ENCODE data around the gene EDC3. TPM values are rescaled to one million over a fixed set of nuclear protein-coding genes. Genes with fewer than 3 reads are reported as not detected.
"Not testable (repeated sequence)": the region's sequence is repeated elsewhere in the genome, so short reads cannot be mapped to it uniquely, and the experiment has no call there.

Gene EDC3, protein sequence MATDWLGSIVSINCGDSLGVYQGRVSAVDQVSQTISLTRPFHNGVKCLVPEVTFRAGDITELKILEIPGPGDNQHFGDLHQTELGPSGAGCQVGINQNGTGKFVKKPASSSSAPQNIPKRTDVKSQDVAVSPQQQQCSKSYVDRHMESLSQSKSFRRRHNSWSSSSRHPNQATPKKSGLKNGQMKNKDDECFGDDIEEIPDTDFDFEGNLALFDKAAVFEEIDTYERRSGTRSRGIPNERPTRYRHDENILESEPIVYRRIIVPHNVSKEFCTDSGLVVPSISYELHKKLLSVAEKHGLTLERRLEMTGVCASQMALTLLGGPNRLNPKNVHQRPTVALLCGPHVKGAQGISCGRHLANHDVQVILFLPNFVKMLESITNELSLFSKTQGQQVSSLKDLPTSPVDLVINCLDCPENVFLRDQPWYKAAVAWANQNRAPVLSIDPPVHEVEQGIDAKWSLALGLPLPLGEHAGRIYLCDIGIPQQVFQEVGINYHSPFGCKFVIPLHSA
- total RNA-seq = 25.8 and 39.9 TPM in 2 replicates

DNA sequence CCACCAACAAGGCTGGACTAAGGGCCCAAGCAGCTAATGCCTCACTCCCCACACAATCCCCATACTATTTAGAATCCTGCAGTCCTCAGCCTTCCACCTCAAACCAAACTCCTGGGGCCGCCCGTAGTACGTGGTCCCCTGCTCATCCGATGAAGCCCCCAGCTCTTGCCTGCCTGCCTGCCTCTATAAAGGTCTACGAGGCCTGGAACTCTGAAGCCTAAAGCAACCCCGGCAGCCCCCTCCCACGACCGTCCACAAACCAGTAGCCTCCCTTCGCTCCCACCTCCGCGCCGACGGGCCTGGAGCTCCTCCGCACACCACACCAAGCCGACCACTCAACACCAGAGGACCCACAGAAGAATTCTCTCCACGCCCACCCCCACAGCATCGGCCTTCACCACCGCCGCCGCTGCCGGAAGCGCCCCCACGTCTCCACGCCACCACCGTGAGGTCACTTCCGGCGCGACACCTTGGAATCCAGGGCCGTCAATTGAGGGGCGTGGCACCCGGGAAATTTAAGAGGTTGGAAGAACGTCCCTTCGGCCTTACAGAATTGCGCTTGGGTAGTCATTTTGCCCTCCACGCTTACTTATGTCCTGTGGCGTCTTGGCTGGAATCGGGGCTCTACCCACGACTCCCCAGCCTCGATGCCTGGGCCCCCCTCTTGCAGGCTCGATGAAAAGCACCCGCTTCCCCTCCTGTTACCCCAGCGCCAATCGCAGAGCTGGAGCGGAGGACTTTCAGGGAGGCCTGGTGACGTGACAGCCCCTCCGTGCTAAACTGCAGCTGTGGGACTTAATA lies at the start of gene EDC3:
TSS of gene EDC3 (minus strand) at position 428 of the 801 bp plus-strand sequence. CDS start 20,900 bp downstream, outside the sequence.
- DNase-seq (ENCODE audit: extremely low read depth, low read depth, low spot score) = peak; percentile 16

DNA sequence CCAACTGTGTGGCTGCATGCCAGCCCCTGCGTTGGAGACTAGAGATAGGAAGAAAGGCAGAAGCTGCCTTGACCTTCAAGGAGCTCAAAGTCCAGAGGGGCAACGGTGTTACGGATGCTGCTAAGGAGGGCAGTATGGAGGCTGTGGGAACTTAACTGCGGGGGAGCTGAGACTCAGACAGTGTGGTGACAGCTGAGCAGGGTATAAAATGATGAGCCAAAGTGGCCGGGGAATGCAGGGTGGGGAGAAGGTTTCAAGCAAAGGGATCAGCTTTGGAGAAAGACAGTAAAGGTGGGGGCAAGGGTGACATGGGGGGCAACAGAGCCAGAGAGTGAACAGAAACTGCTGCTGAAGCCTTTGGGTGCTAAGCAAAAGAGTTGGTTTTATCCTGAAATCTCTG lies 46.6 kb upstream of the EDC3 start:
- no peak for DNase-seq (ENCODE audit: extremely low read depth, low read depth, low spot score)

DNA sequence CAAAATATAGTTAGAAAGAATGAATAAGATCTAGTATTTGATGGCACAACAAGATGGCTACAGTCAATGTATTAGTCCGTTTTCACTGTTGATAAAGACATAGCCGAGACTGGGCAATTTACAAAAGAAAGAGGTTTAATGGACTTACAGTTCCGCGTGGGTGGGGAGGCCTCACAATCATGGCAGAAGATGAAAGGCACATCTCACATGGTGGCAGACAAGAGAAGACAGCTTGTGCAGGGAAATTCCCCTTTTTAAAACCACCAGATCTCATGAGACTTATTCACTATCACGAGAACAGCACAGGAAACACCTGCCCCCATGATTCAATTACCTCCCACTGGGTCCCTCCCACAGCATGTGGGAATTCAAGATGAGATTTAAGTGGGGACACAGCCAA lies 42.4 kb upstream of the EDC3 start:
- not testable (repeated sequence) for DNase-seq (ENCODE audit: extremely low read depth, low read depth, low spot score)

DNA sequence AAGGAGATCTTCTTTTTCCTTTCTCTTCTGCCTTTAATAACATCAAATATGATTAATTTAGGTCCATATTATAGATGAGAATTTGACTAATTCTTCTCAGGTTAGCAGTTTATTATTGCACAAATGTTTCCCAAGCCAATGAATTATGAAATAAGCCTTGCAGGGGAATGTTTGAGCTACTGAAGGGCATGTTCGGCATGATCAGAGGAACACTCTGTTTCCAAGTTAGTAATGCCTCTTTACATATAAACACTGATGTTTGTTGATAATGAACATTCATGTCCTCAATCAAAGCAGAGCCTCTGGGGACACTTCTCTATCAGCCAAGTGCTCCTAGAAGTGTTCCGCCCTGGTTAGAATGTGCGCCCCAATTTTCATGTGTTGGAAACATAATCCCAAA lies 39.5 kb upstream of the EDC3 start:
- no peak for DNase-seq (ENCODE audit: extremely low read depth, low read depth, low spot score)

DNA sequence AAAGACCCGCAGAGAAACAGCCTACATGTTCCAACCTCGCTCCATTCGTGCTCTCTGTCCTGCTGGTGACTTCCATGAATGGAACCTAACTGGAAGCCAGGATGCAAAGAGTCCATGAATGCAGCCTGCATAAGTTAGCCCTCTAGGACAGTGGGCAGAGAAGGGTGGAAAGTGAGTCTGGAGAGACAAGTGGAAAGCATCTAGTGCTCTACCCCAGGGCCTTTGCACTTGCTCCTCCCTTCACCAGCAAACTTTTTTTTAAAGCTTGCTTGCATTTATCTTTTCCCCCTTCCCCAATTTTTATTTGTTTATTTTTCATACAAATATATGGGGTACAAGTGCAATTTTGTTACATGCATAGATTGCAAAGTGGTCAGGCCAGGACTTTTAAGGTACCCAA lies 37.4 kb upstream of the EDC3 start:
- no peak for DNase-seq (ENCODE audit: extremely low read depth, low read depth, low spot score)

DNA sequence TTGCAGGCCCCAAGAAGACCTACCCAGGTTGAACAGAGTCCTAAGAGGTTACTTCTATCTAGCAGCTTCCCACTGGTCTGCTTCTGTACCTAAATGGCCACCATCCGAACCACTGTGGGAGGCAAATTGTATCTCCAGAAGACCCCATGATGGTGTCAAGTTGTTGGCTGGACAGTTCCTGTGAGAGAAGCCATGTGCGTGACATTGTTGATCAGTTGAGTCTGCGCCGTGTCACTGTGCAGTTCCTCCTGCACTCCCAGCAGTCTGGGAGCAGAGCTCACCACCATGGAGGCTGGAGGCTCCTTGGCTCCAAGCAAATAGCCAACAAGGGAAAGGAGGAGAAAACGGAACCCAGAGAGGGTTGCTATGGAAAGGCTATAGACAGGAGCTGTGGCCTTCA lies 37.0 kb upstream of the EDC3 start:
- no peak for DNase-seq (ENCODE audit: extremely low read depth, low read depth, low spot score)

DNA sequence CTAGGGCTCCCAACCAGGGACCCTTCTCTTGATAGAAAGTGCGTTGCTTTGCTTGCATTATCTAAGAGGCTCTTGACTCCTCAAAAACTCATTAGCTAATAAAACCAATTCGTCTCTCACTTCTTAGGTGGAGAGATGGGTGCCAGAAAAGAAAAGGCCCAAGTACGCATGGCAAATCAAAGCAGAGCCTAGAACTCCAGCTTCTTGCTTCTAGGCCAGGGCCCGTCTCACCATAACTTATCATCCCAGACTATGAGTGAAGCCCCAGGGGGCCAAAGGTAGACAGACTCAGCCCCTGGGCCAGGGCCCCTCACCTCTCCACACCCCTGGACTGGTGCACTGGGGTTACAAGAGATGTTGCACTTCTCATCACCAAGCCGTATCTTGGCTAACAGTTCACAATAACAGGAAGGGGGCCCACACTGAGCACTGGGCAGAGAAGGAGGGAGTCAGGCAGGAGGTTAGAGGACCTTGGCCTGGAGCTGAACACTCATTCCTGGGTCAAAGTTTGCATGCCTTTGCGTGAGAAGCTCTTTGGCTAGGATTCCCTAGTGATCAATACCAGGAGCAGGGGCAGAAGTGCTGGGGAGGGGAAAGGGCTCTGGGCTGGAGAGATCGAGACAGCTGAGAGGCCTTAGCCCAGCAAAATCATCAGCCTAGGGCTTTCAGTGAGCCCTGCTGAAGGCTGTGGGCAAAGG lies 34.9 kb upstream of the EDC3 start:
- DNase-seq (ENCODE audit: extremely low read depth, low read depth, low spot score) = no peak

DNA sequence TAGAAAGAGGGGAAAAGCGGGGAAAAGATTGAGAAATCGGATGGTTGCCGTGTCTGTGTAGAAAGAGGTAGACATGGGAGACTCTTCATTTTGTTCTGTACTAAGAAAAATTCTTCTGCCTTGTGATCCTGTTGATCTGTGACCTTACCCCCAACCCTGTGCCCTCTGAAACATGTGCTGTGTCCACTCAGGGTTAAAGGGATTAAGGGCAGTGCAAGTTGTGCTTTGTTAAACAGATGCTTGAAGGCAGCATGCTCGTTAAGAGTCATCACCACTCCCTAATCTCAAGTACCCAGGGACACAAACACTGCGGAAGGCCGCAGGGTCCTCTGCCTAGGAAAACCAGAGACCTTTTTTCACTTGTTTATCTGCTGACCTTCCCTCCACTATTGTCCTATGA lies 33.5 kb upstream of the EDC3 start:
- DNase-seq (ENCODE audit: extremely low read depth, low read depth, low spot score) = not testable (repeated sequence)

DNA sequence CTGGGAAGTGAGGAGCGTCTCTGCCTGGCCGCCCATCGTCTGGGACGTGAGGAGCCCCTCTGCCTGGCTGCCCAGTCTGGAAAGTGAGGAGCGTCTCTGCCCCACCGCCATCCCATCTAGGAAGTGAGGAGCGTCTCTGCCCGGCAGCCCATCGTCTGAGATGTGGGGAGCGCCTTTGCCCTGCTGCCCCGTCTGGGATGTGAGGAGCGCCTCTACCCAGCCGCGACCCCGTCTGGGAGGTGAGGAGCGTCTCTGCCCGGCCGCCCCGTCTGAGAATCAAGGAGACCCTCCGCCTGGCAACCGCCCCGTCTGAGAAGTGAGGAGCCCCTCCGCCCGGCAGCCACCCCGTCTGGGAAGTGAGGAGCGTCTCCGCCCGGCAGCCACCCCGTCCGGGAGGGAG lies 32.9 kb upstream of the EDC3 start:
- not testable (repeated sequence) for DNase-seq (ENCODE audit: extremely low read depth, low read depth, low spot score)

DNA sequence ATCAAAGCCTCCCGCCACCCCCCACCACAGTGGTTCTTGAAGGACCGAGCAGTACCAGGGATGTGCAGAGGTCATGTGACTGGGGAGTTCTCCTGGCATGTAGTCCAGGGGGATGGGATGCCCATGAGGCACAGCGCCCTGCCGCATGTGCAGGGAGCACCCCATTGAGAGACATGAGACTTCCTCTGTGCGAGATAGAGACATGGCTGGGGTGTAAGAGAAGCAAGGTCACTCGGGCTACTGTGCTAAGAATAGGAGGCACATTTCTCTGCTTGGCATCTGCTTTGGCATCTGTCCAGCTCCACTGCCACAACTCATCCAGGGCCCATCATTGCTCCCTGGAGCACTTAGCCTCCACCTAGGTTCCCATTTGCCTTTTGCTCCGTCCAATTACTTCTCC lies 31.9 kb upstream of the EDC3 start:
- DNase-seq (ENCODE audit: extremely low read depth, low read depth, low spot score) = no peak

DNA sequence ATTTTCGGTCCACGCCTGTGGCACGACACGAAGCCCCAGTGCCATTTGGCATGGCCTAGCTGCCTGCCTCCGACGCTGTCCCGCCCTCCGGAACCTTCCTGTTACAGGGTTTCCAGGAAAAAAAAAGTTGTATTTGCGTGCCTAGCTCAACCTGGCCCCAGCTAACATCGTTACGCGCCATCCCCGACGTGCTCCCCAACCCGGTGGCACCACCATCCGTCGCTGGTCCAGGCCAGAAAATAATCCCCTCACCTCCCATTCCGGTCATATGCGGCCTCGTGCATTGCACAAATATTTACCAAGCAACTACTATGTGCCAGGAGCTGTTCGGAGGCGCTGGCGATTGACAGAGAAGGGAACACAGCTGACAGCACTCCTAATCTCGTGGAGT lies 30.9 kb upstream of the EDC3 start:
- no peak for DNase-seq (ENCODE audit: extremely low read depth, low read depth, low spot score)

DNA sequence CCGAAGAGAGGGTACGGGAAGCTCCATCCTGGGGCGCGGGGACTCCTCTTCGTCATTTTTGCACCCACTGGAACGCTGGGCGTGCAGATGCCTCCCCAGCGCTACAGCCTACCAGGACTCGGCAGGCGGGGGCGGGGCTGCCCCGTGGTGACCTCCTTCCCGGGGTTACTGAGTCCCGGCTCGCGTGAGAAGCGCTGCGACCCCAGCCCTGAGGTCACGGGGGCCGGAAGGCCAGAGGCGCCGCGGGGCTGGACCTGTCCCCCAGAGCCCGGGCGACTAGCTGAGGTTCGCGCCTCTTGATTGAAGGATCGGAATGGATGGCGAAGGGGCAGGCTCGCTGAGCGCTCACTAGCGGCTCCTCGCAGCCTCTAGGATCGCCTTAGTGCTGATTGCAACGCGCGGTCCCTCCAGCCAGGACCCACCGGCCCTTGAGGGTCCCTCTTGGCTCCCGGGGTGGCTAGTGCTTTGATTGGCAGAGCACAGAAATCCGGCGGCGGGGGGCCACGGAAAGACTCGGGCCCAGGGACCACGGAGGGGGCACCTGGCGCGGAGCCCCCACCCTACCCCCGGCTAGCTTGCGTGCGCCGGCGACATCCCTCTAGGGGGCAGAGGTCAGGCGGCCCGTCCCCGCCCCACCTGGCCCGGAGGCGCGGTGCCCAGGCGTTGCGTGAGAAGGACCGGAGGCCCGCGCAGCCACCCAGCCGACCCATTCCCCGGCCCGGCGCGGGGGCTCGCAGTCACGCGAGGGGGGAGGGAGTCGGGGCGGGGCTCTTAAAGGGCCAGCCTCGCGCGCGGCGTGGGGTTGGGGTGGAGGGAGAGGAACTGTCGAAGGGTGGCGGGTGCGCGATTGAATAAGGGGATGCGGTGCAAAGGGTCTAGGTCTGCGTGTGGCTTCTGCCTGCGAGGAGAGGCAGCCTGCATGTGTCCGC lies 30.3 kb upstream of the EDC3 start:
- no peak for DNase-seq (ENCODE audit: extremely low read depth, low read depth, low spot score)

DNA sequence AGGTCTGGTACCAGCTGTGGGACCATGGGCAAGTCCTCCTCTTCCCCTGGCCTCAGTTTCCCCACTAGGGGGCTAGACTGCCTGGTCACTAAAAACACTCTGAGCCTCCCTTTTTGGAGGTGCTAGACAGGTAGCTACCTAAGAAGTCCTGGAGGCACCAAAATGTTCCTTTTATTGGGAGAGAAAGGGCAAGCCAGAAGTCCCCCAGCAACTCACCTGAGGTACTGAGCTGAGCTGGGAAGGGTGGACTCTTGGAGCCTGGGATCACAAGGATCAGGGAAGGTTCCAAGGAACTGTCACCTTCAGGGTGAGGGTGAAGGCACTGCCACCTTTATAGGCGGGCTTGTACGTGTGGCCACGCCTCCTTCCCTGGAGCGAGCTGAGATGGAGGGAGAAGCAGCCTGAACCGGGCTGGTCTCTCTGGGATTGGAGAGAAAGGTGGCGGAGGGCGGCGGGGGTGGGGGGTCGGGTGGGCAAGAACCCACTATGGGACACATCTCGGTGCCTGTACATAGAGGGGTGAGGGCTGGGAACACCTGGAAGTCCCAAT lies 29.5 kb upstream of the EDC3 start, which contains the start of gene CYP1A1:
TSS of gene CYP1A1 (minus strand) at position 304 of the 550 bp plus-strand sequence. CDS start 2,431 bp downstream, outside the sequence.
- DNase-seq (ENCODE audit: extremely low read depth, low read depth, low spot score) = no peak

DNA sequence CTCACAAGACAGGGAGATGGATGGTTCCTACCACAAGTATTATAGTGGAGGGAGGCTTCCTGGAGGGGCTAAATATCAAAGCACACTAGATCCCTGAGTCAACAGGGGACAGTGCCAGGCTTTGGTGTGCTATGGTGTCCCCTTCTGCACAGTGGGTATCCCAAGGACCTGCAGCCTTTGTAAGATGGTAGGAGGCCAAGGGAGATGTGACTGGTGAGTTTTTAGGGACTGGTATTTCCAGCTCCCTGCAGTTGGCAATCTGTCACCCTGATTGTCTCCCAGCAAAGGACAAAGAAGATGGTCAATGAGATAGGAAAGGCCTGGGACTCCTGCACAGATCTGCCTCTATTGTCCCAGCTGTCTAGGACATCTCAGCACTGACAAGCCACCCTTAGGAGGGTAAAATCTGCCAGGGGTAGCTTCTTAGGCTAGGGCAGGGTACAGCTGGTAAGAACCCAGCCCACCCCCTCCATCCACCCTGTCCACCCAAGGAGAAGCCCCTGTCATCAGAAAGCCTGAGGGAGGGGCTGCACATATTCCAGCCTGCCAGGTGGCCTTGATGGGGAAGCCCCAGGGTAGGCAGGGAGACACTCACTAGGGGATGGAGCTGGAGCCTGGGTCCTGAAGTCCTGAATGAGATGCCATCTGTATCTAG lies 28.9 kb upstream of the EDC3 start:
- DNase-seq (ENCODE audit: extremely low read depth, low read depth, low spot score) = no peak

DNA sequence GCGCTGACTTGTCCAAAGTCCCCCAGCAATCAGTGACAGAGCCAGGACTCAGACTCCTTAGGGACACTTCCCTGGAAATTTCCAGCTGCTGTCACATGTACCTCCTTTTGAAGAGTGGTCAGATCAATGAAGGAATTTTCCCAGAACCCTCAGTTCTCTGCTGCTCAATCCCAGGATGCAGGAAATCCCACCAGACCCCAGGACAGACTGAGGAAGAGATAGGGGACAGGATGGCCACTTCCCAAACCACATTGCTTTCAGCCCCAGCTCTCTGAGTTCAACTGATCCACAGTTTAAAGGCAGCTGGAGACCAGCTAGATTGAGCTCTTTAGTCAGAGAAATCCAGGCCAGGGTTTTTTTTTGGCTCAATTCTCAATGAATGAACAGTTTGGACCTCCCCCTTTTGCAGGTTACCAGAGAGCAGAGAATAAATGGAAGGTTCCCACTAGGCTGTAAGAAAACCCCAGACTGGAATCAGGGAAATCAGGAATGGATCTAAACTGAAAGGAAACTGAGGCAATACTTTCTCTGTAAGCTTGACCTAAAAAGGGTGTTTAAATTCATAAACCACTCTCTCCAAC lies 28.0 kb upstream of the EDC3 start:
- DNase-seq (ENCODE audit: extremely low read depth, low read depth, low spot score) = no peak

DNA sequence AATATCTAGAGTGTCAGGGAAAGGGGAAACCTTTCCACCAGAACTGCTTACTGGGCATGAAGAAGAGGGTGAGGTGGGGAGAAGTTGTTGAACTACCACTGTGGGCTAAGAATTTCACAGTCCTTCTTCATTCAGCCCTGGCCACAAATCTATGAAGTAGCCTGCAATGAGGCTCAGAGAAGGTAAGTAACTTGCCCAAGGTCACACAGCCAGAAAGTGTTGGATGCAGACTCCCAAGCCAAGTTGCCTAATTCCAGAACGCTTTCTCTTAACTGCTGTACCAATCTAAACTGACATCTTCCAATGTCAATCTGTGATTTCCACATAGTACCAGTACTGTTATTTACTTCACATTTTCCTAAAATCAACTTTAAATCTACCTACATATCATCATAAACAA lies 27.4 kb upstream of the EDC3 start:
- DNase-seq (ENCODE audit: extremely low read depth, low read depth, low spot score) = no peak

DNA sequence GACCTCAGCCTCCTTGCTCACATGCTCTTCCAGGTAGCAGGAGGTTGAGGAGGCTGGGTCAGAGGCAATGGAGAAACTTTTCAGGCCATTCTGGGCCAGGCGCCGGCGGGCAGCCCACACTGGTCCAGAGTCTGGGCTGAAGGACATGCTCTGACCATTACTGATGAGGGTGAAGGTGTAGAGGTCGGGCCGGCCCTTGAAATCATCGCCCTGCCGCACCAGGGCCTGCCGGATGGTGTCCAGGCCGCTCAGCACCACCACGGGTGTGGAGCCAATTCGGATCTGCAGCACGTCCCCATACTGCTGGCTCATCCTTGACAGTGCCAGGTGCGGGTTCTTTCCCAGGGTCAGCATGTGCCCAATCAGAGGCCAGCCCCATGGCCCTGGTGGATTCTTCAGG lies 26.8 kb upstream of the EDC3 start:
- DNase-seq (ENCODE audit: extremely low read depth, low read depth, low spot score) = no peak

DNA sequence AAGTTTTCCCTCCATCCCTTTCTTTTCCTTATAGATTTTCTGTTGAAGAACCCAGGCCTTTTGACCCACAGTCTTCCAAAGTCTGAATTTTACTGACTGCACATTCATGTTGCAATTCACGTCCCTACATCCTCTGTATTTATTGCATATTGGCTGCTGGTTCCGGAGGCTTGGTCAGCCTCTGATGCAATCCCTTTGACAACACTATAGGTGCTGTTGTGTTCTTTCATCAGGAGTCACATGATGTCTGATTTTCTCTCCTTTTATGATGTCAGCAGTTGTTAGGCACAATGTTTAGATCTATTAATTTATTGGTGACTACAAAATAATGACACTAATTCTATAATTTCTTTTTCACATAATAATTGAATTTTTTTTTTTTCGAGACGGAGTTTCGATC lies 20.8 kb upstream of the EDC3 start:
- no peak for DNase-seq (ENCODE audit: extremely low read depth, low read depth, low spot score)

DNA sequence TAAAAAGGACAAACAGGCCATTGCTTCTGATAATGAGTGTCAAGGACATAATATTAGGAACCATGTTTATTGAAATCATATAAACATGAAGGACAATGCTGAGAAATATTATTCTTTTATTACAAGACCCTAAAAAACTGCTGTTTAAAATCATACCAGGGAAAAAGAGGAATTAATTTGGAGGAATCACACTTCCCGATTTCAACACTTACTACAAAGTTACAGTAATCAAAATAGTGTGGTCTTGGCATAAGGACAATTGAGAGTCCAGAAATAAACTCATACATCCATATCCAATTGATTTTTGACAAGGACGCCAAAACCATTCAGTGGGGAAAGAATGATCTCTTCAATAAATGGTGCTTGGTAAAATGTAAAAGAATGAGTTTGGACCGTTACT lies 16.5 kb upstream of the EDC3 start:
- DNase-seq (ENCODE audit: extremely low read depth, low read depth, low spot score) = no peak

Data from glomerular endothelial cell (primary cell).